HepG2 (cell line): ENCODE results near the gene SLC16A1.

ENCODE experiments used
- BHLHE40 ChIP-seq: IDR thresholded peaks from 2 replicates; pipeline ENCODE4 v1.6.1; 2011; ENCODE audit warnings: low read length, improper control_type of control experiment
- NCOR1 ChIP-seq: fragments of 200-600 bp; sonication (generic); IDR thresholded peaks from 2 replicates; pipeline ENCODE4 v1.7.0; 2017; ENCODE audit warnings: antibody characterized with exemption, low read length, borderline replicate concordance
- POLR2AphosphoS2 ChIP-seq: IDR thresholded peaks from 2 replicates; pipeline ENCODE4 v1.6.1; 2011; ENCODE audit warnings: low read depth, low read length, improper control_type of control experiment

GRCh38 chr1:112888630-112889029, 67.4 kb downstream of the SLC16A1 start:
- TF ChIP-seq POLR2AphosphoS2 = no peak
- no peak for TF ChIP-seq NCOR1
- TF ChIP-seq BHLHE40 = no peak
